NCI-H128 (cell line): Measurements from ENCODE around the gene ITGB5.

ENCODE experiments used
- DNase-seq: peaks from one replicate; lab custom pipeline; 2025; ENCODE audit not compliant: unreplicated experiment; lab: John Stamatoyannopoulos, UW

Gene ITGB5

DNA sequence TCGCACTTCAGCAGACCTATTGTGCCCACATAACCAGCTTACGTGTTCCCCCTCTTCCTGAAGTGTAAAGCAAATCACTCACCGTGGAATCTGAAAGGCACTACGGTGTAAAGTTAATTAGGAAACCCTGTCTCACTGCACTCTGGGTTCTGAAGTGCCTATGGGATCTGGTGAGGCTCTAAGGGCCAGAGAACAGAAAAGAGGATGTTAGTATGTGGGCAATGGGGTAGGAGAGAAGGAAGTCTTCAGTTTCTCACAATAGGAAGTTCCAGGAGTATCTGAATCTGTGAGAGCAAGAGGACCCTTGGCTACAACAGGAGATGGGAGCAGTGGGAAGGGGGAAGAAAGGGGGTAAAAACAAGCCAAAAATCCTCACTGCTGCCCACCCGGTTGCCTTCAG lies 71.4 kb downstream of the ITGB5 start:
- no peak for DNase-seq

DNA sequence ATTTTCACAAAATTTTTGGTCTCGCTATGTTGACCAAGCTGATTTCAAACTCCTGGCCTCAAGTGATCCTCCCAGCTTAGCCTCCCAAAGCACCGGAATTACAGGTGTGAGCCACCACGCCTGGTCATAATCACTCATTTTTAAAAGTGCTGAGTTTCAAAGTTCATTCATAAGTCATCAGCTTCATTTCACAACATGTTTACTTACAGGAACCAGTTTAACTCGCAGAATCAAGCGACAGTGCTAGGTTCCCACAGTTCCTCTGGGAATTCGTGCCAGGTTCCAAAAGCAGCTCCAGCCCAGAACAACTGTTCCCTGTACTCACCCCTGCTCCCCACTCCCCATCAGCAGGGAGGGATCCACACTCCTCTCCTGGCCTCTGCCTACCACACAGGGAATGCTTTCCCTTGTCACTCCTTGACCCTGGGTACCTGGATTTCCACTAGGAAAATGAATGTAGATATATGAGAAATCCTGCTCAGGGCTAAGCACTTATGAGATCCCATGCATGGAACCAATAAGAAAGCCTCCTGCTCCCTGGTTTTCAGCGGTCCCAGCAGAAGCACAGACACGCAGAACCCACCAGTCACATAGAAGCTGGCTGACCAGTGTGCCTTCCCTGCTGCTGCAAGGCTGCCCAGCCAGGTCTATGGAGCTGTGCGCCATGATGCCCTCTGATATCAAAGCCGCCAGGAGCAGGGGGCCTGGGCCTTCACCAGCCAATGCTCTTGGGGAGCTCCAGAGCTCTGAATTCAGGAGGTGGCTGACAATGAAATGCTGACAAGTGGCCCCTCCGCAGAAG lies 72.3 kb downstream of the ITGB5 start:
- DNase-seq, result no peak

DNA sequence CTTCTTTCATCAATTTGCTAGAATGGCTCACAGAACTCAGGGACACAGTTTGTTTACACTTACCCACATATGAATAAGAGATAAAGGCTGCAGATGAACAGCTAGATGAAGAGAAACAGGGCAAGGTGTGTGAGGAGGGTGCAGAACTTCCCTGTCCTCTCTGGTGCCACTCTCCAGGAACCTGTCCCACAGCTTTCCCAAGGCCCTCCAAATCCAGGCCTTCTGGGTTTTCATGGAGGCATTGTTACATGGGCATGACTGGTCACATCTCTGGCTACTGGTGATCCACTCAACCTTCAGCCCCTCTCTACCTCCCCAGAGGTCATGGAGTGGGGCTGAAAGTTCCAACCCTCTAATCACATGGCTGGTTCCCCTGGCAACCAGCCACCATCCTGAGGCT lies 73.6 kb downstream of the ITGB5 start:
- no peak for DNase-seq

DNA sequence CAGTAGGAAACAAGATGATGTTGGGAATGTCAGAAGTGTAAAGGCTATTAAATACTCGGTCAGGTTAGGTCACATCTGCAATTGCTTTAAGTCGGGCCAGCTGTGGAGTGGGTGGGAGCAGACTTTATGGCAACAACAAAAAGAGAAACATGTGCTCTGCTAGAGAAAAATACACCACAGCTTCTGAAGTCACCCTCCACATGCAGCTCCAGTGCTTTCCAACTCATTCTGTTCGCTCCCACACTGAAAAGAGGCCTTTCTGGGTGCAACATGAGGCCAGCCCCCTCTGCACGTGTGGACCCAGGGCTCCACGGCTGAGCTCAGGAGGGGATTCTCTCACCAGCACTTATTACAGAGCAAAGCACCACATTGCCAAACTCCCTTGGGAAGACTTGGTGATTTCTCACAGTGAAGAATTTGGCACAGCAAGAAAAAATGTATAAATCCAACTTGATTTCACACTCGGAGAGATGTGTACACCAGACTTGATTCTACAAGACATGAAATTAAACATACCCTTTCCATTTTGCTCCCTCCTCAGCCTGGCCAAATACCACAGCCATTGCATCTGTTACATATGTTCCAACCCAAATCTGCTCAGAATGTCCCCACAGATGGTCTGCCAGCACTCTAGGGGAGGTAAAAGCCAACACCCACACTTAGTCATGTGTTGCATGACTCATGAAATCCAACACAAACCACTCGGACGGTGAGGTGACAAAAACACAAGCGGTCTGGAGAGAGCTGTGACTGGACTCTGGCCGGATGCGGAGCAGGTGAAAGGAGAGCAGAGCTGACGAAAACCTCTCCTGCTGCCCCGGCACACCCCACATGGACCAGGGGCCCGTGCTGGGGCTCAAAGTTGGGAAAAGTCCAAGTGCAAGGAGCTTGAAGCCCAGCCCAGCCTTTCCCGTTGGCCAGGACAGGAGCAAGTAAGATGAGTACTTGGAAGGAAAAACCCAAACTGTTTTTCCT lies 74.6 kb downstream of the ITGB5 start:
- no peak for DNase-seq

DNA sequence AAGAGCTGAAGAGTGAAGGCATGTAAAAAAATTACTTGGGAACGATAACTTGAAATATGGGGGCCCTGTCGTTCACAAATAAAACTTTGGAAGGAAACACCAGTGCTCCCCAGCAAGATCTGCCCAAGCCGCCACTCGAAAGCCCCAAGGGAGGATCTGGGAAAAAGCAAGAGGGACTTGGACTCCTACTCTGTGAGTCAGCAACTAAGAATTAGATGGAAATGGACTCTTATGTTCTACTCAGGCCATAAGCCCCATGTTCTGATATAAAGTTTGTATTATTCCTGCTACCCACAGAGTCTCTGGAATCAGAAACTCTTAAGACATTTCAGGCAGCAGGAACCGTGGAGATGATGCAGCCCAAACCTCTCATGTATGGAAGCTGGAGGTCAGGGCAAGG lies 75.7 kb downstream of the ITGB5 start:
- no peak for DNase-seq

DNA sequence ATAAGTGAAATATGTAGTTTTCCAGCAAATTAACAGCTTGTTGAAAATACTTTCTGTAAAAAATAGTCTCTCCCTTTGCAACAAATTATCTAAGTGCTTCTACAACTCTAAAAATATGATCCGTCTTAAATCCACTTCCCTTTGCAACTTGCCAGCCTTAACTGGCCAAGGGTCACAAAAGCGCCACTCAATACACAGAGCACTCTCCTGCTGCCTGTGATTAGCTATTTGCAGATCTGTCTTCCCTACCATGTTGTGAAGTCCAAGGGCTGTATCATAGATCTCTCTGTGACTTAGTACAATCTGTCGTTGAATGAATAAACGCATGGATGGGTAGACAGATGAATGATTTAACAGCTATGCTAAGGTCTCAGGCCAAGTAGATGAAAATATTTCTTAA lies 76.2 kb downstream of the ITGB5 start:
- DNase-seq, result no peak

DNA sequence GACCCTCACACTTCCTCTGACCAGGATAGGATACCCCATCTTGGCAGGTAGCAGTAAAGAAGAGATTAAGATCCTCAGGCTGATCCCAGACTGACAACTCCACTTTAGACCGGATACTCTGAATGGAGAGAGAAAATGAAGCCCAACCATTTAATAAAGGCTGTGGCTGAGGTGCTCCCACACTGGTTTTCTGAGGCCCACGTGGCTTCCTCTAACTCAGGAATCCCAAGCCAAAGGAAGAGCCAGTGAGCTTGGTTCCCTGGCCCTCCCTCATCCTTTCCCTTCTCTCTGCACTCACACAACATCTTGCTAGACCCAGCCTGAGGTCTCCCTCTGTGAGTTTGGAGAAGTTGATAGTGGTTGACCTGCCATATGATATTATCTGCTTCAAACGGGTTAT lies 78.1 kb downstream of the ITGB5 start:
- DNase-seq, result no peak

DNA sequence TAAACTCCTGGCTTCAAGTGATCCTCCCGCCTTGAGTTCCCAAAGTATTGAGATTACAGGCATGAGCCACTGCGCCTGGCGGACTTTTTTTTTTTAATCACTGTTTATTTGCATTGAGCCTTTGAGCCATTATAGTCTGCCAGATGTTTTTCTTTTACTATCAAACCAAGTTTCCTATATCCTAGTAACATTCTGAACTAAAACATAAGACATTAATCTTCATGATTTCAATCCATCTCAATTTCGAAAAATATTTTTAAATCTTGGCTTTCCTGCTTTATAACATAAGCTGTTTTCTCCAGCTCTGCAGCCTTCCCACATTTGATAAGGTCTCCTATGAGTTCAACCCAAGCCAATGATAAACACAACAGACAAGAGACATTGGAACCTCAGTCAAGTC lies 81.5 kb downstream of the ITGB5 start:
- DNase-seq, result no peak

DNA sequence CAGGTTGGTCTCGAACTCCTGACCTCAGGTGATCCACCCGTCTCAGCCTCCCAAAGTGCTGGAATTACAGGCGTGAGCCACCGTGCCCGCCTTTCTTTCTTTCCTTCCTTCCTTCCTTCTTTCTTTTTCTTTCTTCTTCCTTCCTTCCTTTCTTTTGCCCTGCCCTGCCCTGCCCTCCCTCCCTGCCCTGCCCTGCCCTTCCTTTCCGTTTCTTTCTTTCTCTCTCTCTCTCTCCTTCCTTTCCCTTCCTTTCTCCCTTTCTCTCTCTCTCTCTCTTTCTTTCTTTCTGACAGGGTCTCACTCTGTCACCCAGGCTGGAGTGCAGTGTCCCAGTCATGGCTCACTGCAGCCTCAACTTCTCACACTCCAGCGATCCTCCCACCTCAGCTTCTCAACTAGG lies 82.3 kb downstream of the ITGB5 start:
- DNase-seq, result no peak

DNA sequence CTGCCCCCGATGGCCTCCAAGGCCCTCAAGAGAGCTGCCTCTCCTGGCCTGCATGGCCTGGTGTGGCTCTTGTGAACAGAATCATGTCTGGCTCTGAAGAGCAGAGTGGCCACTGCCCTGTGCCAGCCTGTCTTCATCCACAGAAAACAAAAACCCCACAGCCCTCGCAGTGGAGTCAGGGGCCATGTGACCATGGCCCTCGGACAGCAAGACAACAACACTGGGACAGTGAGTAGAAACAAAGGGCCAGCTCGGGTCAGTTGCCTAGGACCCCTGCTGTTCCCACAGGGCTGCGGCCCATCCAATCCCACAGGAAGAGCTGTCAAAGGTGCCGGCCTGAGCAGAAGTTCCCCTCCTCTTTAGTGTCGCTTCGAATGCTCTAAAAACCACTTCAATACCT lies 84.5 kb downstream of the ITGB5 start:
- no peak for DNase-seq

DNA sequence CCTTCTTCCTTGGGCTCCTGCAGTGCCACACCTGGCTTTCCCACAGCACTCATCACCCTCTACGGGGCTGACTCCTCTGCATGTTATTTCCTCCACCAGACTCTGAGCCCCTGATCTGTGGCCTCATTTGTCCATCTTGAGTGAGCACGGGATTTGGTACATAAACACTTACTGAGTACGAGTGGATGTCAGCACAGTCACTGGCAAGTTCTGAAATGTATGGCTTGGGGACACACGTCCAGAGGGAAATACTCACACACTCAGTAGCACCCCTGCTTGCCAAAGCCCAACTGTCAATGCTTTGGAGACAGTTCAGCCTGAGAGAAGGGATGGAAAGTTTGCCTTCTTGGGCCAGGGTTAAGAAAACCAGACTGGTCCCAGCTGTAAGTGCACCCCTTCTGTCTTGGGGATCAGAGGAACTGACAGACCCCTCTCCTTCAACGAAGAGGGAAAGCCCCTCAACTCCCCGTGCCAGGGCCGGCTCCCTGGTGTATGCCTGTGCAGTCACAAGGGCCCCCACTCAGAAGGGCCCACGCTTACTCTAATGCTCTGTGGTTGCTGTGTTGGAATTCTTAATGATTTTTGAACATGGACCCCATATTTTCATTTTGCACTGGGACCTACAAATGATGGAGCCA lies 85.0 kb downstream of the ITGB5 start:
- DNase-seq, result no peak

DNA sequence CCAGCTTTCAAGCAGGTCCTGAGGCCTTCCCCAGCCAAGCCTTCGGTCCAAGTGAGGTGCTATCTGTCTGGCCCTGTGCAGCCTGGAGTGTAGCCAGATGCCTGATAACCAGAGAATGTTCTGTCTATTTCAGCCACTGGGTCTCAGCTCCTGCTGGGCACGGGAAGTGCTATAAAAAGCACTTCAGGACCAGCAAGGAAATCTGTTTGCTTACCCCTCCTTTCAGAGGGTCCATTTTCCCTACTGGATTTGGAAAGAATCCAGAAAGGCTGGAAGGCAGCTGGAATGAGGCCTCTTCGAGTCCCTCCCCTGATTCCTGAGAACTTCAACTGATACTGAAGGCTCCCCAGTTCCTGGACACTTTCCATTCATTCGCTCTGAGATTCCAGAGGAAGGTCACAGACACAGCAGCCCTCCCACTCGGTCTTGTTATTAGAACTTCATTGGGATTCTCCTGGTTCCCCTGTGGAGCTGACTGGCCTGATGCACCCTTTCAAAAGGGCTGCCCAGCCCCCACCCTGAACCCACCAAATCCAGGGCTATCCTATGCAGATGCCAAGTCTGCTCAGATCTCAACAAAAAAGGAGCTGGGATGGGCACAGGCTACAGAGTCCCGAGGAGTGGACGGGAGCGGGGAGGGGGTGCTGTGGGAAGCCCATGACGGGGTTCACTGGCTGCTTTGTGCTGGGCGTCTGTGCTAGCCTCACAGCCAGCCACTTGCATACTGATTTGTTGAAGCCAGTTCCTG lies 86.5 kb downstream of the ITGB5 start:
- peak; percentile 19 for DNase-seq

DNA sequence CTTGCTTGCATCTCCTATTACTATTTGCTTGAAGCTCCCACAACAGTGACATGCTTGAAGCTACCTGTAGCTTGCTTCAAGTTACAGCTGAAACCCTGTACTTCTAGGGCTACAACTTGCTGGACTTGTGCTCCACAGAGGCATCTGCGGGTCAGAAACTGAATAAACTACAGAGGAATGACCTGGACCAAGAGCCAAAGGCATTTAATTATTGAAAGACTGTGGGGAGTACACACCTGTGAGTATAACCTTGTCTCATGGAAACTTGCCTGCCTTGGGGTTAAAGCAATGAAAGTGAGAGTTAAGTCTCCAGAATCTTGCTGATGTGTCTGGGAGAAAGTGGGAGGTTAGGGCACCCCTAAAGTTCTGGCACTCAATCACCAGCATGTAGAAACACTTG lies 87.1 kb downstream of the ITGB5 start:
- DNase-seq, result no peak

DNA sequence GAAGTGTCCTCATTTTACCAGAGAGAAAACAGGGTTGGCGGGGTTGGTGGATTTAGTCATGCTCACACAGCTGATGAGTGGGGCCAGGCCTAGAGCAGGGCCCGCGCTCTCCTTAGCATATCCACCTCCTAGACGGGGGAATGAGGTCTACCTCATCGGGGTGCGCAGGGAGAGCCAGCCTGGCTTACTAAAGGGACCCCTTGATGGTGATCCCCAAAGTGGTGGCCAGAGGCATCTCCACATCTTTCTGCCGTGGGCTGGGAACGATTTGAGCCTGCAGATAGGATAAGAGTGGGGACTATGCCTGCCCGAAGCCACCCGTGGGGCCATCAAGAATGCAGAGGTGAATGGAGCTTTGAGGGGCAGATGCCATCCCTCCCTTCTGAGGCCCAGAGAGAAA lies 87.5 kb downstream of the ITGB5 start:
- no peak for DNase-seq

DNA sequence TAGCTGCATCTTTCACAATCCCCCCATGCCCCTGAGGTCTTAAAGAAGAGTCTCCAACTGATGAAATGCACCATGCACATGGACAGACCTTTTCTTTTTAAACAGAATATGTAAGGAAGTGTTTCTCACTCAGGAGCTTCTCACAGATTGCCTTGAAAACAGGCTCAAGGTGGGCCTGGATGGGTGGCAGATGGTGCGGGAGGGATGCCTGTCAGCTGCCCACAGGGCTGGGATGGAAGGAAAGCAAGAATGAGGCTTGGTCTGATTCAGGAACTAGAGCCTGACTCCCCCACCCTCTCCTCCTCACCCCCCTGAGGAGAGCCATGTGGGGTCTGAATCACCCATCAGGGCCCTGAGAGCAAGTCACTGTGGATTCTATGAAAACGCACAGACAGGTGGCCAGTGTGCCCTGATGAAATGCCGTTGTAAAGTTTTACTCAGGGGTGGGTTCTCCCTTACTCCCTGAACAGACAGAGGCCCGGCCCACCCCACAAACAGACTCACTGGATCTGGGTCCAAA lies 89.7 kb downstream of the ITGB5 start:
- DNase-seq, result no peak

DNA sequence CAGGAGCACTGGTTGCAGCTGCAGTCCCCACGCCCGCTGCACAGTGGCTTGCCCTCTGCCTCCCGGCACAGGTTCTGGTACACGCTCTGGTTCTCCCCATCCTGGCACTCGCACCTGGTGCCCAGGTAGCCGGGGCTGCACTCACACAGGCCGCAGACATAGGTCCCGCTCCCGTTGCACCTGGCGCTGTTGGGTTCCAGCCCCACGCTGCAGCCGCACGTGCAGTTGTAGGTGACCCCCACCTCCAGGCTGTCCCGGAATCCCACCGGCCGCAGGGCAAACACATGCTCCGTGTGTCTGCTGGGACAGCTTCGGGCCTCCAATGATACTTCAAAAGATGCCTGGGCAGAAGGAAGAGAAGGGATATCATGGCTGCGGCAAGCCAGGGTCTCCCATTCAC lies 90.7 kb downstream of the ITGB5 start:
- DNase-seq, result no peak

DNA sequence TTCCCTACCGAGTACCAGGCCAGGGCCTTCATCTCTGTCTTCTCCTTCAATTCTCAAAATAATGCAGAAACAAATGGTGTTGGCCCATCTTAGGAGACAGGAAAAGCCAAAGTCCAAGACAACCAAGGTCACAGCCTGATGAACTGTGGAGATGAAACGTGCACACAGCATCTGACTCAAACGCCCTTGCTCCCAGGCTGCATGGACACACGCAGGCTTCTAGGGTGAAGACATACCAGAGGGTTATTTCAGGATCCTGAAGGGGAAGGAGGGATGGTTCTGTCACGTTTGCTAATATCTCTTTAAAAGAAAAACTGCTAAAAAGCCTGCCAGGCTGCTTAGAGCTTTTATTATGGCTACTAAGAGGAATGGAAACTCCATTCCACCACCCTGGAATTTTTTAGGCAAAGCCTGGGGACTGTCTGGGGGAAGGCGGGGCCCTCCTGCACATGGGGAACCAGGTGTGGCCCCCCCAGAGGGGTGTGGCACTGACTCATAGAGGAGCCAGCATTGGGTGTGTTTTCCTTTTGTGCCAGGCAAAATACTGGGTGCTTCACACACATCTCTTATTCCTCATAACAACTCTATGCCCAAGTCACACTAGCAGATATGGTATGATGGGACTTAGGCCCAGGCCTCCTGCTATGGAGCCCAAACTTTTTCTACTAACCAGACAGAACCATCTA lies 94.0 kb downstream of the ITGB5 start:
- no peak for DNase-seq

DNA sequence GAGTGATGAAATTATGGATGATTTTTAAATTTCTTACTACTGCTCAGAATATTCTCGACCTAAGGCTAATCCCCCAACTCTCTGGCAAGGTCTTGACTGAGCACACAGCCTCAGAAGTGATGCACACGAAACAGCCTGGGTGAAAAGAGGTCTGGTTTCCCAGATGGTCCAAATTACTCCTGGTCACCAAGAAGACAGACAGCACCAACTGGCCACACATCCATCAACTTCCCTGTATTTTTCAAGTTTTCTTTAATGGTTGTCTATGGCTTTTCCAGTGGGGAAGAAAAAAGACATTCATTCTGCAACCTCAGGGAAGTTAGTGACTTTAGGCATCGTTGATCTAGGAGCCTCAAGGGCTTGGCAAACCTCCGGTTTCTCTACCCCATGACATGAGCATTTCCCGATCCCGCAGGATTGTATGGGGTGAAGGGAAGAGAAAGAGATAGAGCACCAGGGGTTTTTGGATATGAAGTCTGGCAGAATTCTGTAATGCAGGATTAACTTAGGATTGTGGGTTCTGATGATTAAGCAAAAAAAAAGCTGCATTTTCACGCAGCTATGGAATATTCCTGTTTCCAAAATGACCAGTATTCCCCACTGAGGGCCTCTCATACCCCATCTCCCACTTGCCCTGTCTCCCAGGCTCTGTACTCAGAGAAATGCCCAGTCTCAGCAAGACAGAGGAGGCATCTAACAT lies 94.7 kb downstream of the ITGB5 start:
- DNase-seq, result no peak

DNA sequence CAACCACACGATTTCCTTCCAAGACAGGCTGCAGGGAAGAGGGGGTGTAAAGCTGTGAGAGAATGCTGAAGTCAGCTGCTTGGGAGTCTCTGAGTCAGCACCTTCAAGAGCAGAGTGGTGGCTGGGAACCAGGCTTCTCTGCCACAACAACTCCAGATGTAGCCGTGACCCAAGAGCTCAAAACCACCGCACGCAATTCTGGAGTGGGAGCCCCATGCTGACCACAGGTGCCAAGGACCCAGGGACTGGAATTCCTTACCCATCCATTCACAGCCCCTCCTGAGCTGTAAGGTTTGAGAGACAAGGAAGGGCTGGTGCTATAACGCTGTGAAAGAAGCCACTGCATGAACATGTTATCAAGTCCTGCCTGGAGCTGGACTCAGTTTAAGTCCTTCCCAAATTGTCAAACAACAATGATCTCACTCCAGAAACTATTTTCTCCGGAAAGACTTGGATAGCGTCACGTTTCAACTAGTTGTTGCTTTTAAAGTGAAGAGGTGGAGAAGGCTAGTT lies 95.5 kb downstream of the ITGB5 start:
- DNase-seq, result no peak
